ENCODE data around the gene PPP1R15B. TPM values are rescaled to one million over a fixed set of nuclear protein-coding genes. Genes with fewer than 3 reads are reported as not detected.

PPP1R15B gene
- total RNA-seq, 1 donor from 2014 or later = 57.5 TPM

- Mint-ChIP-seq H3K4me1 (peaks cover 38% of the 10 kb centered on the region), H3K27ac (peak overlapping the region; percentile 100), H3K9me3 (no peaks in the 10 kb centered on the region)
Observed at GRCh38 chr1:204409836-204410687, 1.6 kb downstream of the PPP1R15B start.

GRCh38 chr1:204409123-204409522 is 2.5 kb downstream of the PPP1R15B start:
- TF ChIP-seq CTCF (IDR thresholded peaks at IDR 0.05; ENCODE audit: unreplicated experiment) = no peak
- Mint-ChIP-seq H3K4me1 (peaks cover 38% of the 10 kb centered on the region), H3K27ac (peak overlapping the region; percentile 100), H3K27me3 (ENCODE audit: low read depth) (no peaks in the 10 kb centered on the region), H3K36me3 (no peaks in the 10 kb centered on the region), H3K9me3 (no peaks in the 10 kb centered on the region), H3K4me3 (peak overlapping the region; percentile 100)
- DNase-seq (ENCODE audit: low spot score in 2 of 2, unreplicated experiment in 2 of 2) = no peak

More at GRCh38 chr1:204409836-204410687, 1.6 kb downstream of the PPP1R15B start:
- peak overlapping the region; percentile 100 for H3K4me3 Mint-ChIP-seq
- no peak for DNase-seq (ENCODE audit: low spot score in 2 of 2, unreplicated experiment in 2 of 2)
- no peak for TF ChIP-seq CTCF (IDR thresholded peaks at IDR 0.05; ENCODE audit: unreplicated experiment)
- no peaks in the 10 kb centered on the region for H3K27me3 Mint-ChIP-seq (ENCODE audit: low read depth)
- no peaks in the 10 kb centered on the region for H3K36me3 Mint-ChIP-seq

GRCh38 chr1:204408602-204409001 is 3.0 kb downstream of the PPP1R15B start:
- Mint-ChIP-seq H3K4me1 (peaks cover 38% of the 10 kb centered on the region), H3K36me3 (peaks cover 4% of the 10 kb centered on the region), H3K27ac (peak overlapping the region; percentile 58), H3K27me3 (ENCODE audit: low read depth) (no peaks in the 10 kb centered on the region), H3K4me3 (peak overlapping the region; percentile 100), H3K9me3 (no peaks in the 10 kb centered on the region)
- TF ChIP-seq CTCF (IDR thresholded peaks at IDR 0.05; ENCODE audit: unreplicated experiment) = no peak
- no peak for DNase-seq (ENCODE audit: low spot score in 2 of 2, unreplicated experiment in 2 of 2)

- no peak for DNase-seq (ENCODE audit: low spot score in 2 of 2, unreplicated experiment in 2 of 2)
- no peak for TF ChIP-seq CTCF (IDR thresholded peaks at IDR 0.05; ENCODE audit: unreplicated experiment)
- H3K9me3 Mint-ChIP-seq = no peaks in the 10 kb centered on the region
- H3K27me3 Mint-ChIP-seq (ENCODE audit: low read depth) = no peaks in the 10 kb centered on the region
- H3K4me1 Mint-ChIP-seq = peaks cover 37% of the 10 kb centered on the region
- H3K4me3 Mint-ChIP-seq = peak overlapping the region; percentile 100
- peaks cover 5% of the 10 kb centered on the region for H3K36me3 Mint-ChIP-seq
- H3K27ac Mint-ChIP-seq = peak overlapping the region; percentile 58
Observed at GRCh38 chr1:204408074-204408507, 3.5 kb downstream of the PPP1R15B start.

- peak overlapping the region; percentile 100 for H3K4me3 Mint-ChIP-seq
- TF ChIP-seq CTCF (IDR thresholded peaks at IDR 0.05; ENCODE audit: unreplicated experiment) = no peak
- H3K4me1 Mint-ChIP-seq = peaks cover 35% of the 10 kb centered on the region
- H3K9me3 Mint-ChIP-seq = no peaks in the 10 kb centered on the region
- DNase-seq (ENCODE audit: low spot score in 2 of 2, unreplicated experiment in 2 of 2) = no peak
- H3K27me3 Mint-ChIP-seq (ENCODE audit: low read depth) = no peaks in the 10 kb centered on the region
- peaks cover 5% of the 10 kb centered on the region for H3K36me3 Mint-ChIP-seq
- H3K27ac Mint-ChIP-seq = peak overlapping the region; percentile 58
Observed at GRCh38 chr1:204407295-204407971, 4.2 kb downstream of the PPP1R15B start.

All from mesothelial cell of epicardium (in vitro differentiated cells).